Measurements from ENCODE around the gene LUZP1. TPM values are rescaled to one million over a fixed set of nuclear protein-coding genes. Genes with fewer than 3 reads are reported as not detected.

Gene LUZP1
- polyA plus RNA-seq, 1 donor from 2014 or later = 13.2 TPM

GRCh38 chr1:23102289-23102688 lies 66.4 kb downstream of the LUZP1 start:
- Mint-ChIP-seq H3K4me3 (no peak overlapping the region), H3K4me1 (peaks cover 13 to 16% (median 14%) of the 10 kb centered on the region in 3 donors), H3K9me3 (no peaks in the 10 kb centered on the region), H3K36me3 (peaks cover 2% of the 10 kb centered on the region), H3K27ac (peak overlapping the region in 1 of 3 donors; percentile 32), H3K27me3 (no peaks in the 10 kb centered on the region)

- H3K4me1 Mint-ChIP-seq = peaks cover 13 to 16% (median 14%) of the 10 kb centered on the region in 3 donors
- no peak overlapping the region for H3K27ac Mint-ChIP-seq
- H3K36me3 Mint-ChIP-seq = peaks cover 2% of the 10 kb centered on the region
- no peaks in the 10 kb centered on the region for H3K27me3 Mint-ChIP-seq
- H3K4me3 Mint-ChIP-seq = no peak overlapping the region
- no peaks in the 10 kb centered on the region for H3K9me3 Mint-ChIP-seq
Observed at GRCh38 chr1:23101887-23102286, 66.8 kb downstream of the LUZP1 start.

- Mint-ChIP-seq H3K27ac (no peak overlapping the region), H3K4me3 (no peak overlapping the region), H3K9me3 (no peaks in the 10 kb centered on the region), H3K36me3 (peaks cover 2% of the 10 kb centered on the region), H3K4me1 (peaks cover 13 to 16% (median 14%) of the 10 kb centered on the region in 3 donors), H3K27me3 (no peaks in the 10 kb centered on the region)
Observed at GRCh38 chr1:23101101-23101827, 67.4 kb downstream of the LUZP1 start.

- no peaks in the 10 kb centered on the region for H3K9me3 Mint-ChIP-seq
- peaks cover 2% of the 10 kb centered on the region for H3K36me3 Mint-ChIP-seq
- H3K27ac Mint-ChIP-seq = no peak overlapping the region
- H3K4me3 Mint-ChIP-seq = no peak overlapping the region
- H3K27me3 Mint-ChIP-seq = no peaks in the 10 kb centered on the region
- H3K4me1 Mint-ChIP-seq = peaks cover 13 to 16% (median 14%) of the 10 kb centered on the region in 3 donors
Observed at GRCh38 chr1:23100074-23100748, 68.4 kb downstream of the LUZP1 start.

GRCh38 chr1:23099171-23099536 lies 69.5 kb downstream of the LUZP1 start:
- Mint-ChIP-seq H3K9me3 (no peaks in the 10 kb centered on the region), H3K4me1 (peaks cover 13 to 16% (median 14%) of the 10 kb centered on the region in 3 donors), H3K27me3 (no peaks in the 10 kb centered on the region), H3K27ac (no peak overlapping the region), H3K4me3 (no peak overlapping the region), H3K36me3 (peaks cover 2% of the 10 kb centered on the region)

GRCh38 chr1:23098463-23099170 lies 70.0 kb downstream of the LUZP1 start:
- Mint-ChIP-seq H3K4me1 (peaks cover 13 to 15% (median 14%) of the 10 kb centered on the region in 3 donors), H3K4me3 (no peak overlapping the region), H3K27me3 (no peaks in the 10 kb centered on the region), H3K27ac (peak overlapping the region in 1 of 3 donors; percentile 40), H3K36me3 (peaks cover 2% of the 10 kb centered on the region), H3K9me3 (no peaks in the 10 kb centered on the region)

GRCh38 chr1:23097316-23097715 lies 71.3 kb downstream of the LUZP1 start:
- H3K4me1 Mint-ChIP-seq = peaks cover 6 to 11% (median 7%) of the 10 kb centered on the region in 3 donors
- no peaks in the 10 kb centered on the region for H3K27me3 Mint-ChIP-seq
- H3K36me3 Mint-ChIP-seq = peaks cover 5% of the 10 kb centered on the region
- H3K9me3 Mint-ChIP-seq = no peaks in the 10 kb centered on the region
- H3K4me3 Mint-ChIP-seq = no peak overlapping the region
- no peak overlapping the region for H3K27ac Mint-ChIP-seq

GRCh38 chr1:23092447-23092846 lies 76.2 kb downstream of the LUZP1 start:
- Mint-ChIP-seq H3K4me1 (peaks cover 0 to 1% (median 0%) of the 10 kb centered on the region in 3 donors), H3K27ac (no peak overlapping the region), H3K4me3 (no peak overlapping the region), H3K36me3 (peaks cover 3% of the 10 kb centered on the region), H3K27me3 (no peaks in the 10 kb centered on the region), H3K9me3 (no peaks in the 10 kb centered on the region)

GRCh38 chr1:23091545-23091944 lies 77.1 kb downstream of the LUZP1 start:
- Mint-ChIP-seq H3K27me3 (no peaks in the 10 kb centered on the region), H3K4me1 (peaks cover 0 to 1% (median 0%) of the 10 kb centered on the region in 3 donors), H3K9me3 (no peaks in the 10 kb centered on the region), H3K4me3 (peak overlapping the region in 1 of 4 donors; percentile 44), H3K36me3 (peaks cover 4% of the 10 kb centered on the region), H3K27ac (no peak overlapping the region)

- Mint-ChIP-seq H3K9me3 (no peaks in the 10 kb centered on the region), H3K27ac (peak overlapping the region in 1 of 3 donors; percentile 3), H3K27me3 (no peaks in the 10 kb centered on the region), H3K4me3 (no peak overlapping the region), H3K4me1 (peaks cover 0 to 1% (median 0%) of the 10 kb centered on the region in 3 donors), H3K36me3 (peaks cover 5% of the 10 kb centered on the region)
Observed at GRCh38 chr1:23090056-23090455, 78.6 kb downstream of the LUZP1 start.

GRCh38 chr1:23088027-23088426 lies 80.6 kb downstream of the LUZP1 start:
- peaks cover 2% of the 10 kb centered on the region for H3K36me3 Mint-ChIP-seq
- no peaks in the 10 kb centered on the region for H3K27me3 Mint-ChIP-seq
- H3K4me3 Mint-ChIP-seq = no peak overlapping the region
- H3K9me3 Mint-ChIP-seq = no peaks in the 10 kb centered on the region
- no peak overlapping the region for H3K27ac Mint-ChIP-seq
- H3K4me1 Mint-ChIP-seq = no peaks in the 10 kb centered on the region

GRCh38 chr1:23085696-23086095 lies 83.0 kb downstream of the LUZP1 start:
- no peak overlapping the region for H3K4me3 Mint-ChIP-seq
- no peaks in the 10 kb centered on the region for H3K27me3 Mint-ChIP-seq
- peaks cover 2% of the 10 kb centered on the region for H3K36me3 Mint-ChIP-seq
- H3K4me1 Mint-ChIP-seq = no peaks in the 10 kb centered on the region
- no peak overlapping the region for H3K27ac Mint-ChIP-seq
- no peaks in the 10 kb centered on the region for H3K9me3 Mint-ChIP-seq

- Mint-ChIP-seq H3K27me3 (no peaks in the 10 kb centered on the region), H3K4me3 (no peak overlapping the region), H3K36me3 (peaks cover 2% of the 10 kb centered on the region), H3K4me1 (no peaks in the 10 kb centered on the region), H3K9me3 (no peaks in the 10 kb centered on the region), H3K27ac (peak overlapping the region in 2 of 3 donors; percentile 38 to 79)
Observed at GRCh38 chr1:23084880-23085279, 83.8 kb downstream of the LUZP1 start.

- no peaks in the 10 kb centered on the region for H3K27me3 Mint-ChIP-seq
- H3K4me3 Mint-ChIP-seq = no peak overlapping the region
- peak overlapping the region in 2 of 3 donors; percentile 19 to 38 for H3K27ac Mint-ChIP-seq
- no peaks in the 10 kb centered on the region for H3K9me3 Mint-ChIP-seq
- H3K4me1 Mint-ChIP-seq = no peaks in the 10 kb centered on the region
- peaks cover 4% of the 10 kb centered on the region for H3K36me3 Mint-ChIP-seq
Observed at GRCh38 chr1:23083714-23084480, 84.8 kb downstream of the LUZP1 start.

- Mint-ChIP-seq H3K4me1 (no peaks in the 10 kb centered on the region), H3K36me3 (peaks cover 2% of the 10 kb centered on the region), H3K27ac (peak overlapping the region in 1 of 3 donors; percentile 31), H3K9me3 (no peaks in the 10 kb centered on the region), H3K27me3 (no peaks in the 10 kb centered on the region), H3K4me3 (no peak overlapping the region)
Observed at GRCh38 chr1:23081376-23081775, 87.3 kb downstream of the LUZP1 start.
